WTC11 (cell line): Measurements from ENCODE around the gene NEBL.

Experiments
- AR ChIP-seq: fragments of 250-450 bp; sonication (Bioruptor Pico); IDR thresholded peaks from 2 replicates; pipeline ENCODE4 v1.9.0; 2021; ENCODE audit warnings: mild to moderate bottlenecking
- ATF3 ChIP-seq: sonication (generic); formaldehyde crosslinking; conservative IDR thresholded peaks from 2 replicates; pipeline ENCODE4 v1.8.1; 2022; ENCODE audit warnings: mild to moderate bottlenecking, missing genetic modification reagents
- ESRRA ChIP-seq: sonication (generic); formaldehyde crosslinking; IDR thresholded peaks from 2 replicates; pipeline ENCODE4 v1.8.1; 2022; ENCODE audit warnings: mild to moderate bottlenecking, missing genetic modification reagents, borderline replicate concordance
- ETV6 ChIP-seq: sonication (generic); formaldehyde crosslinking; IDR thresholded peaks from 2 replicates; pipeline ENCODE4 v1.8.1; 2022; ENCODE audit warnings: mild to moderate bottlenecking, missing genetic modification reagents
- FOXP4 ChIP-seq: sonication (generic); formaldehyde crosslinking; IDR thresholded peaks from 2 replicates; pipeline ENCODE4 v1.8.0; 2022; ENCODE audit warnings: mild to moderate bottlenecking, missing genetic modification reagents
- RELA ChIP-seq: sonication (generic); formaldehyde crosslinking; IDR thresholded peaks from 2 replicates; pipeline ENCODE4 v1.8.1; 2022; ENCODE audit warnings: missing genetic modification reagents, mild to moderate bottlenecking, borderline replicate concordance
- TP53 ChIP-seq: sonication (generic); formaldehyde crosslinking; IDR thresholded peaks from 2 replicates; pipeline ENCODE4 v1.8.1; 2023; ENCODE audit warnings: mild to moderate bottlenecking, missing genetic modification reagents
- ZBTB21 ChIP-seq: sonication (generic); formaldehyde crosslinking; IDR thresholded peaks from 2 replicates; pipeline ENCODE4 v1.8.1; 2023; ENCODE audit warnings: mild to moderate bottlenecking, missing genetic modification reagents, borderline replicate concordance
- ZNF232 ChIP-seq: sonication (generic); formaldehyde crosslinking; IDR thresholded peaks from 2 replicates; pipeline ENCODE4 v1.8.0; 2022; ENCODE audit warnings: mild to moderate bottlenecking, missing genetic modification reagents
- ZNF263 ChIP-seq: sonication (generic); formaldehyde crosslinking; IDR thresholded peaks from 2 replicates; pipeline ENCODE4 v1.8.1; 2022; ENCODE audit warnings: low read depth, mild to moderate bottlenecking, moderate library complexity, missing genetic modification reagents
- TF ChIP-seq, protein P1 (sequence below): fragments of 200-600 bp; IDR thresholded peaks from 2 replicates; pipeline ENCODE4 v1.8.0; 2022; ENCODE audit warnings: antibody characterized with exemption
- TF ChIP-seq, protein P2 (sequence below): fragments of 250-450 bp; sonication (Bioruptor Pico); IDR thresholded peaks from 2 replicates; pipeline ENCODE4 v2.1.2; 2022; ENCODE audit warnings: mild to moderate bottlenecking, moderate library complexity

DNA sequence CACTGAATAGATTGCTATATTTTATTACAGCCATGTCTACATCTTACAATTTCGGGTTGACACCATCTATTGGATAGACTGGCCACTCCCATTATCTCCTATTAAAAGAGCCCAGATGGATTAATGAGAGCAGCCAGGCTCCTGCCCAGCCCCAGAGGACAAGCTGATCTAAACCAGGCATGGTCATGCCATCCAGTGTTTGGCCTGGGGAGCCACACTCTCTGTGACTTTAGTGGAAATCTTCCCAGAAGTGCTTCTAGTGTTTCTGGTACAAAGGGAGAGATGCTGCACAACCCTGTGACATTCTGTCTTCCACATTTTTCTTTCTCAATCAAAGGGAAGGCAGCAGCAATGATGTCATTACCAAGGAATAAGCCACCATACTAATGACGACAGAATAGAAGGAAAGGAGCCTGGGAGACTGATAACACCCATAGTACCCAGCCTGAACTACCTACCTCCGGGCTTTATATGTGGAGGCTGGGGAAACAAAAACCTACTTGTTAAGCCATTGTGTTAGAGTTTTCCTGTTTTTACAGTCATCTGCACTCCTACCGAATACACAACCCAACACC is 5.0 kb downstream of the NEBL start:
- TF ChIP-seq, protein P1, sequence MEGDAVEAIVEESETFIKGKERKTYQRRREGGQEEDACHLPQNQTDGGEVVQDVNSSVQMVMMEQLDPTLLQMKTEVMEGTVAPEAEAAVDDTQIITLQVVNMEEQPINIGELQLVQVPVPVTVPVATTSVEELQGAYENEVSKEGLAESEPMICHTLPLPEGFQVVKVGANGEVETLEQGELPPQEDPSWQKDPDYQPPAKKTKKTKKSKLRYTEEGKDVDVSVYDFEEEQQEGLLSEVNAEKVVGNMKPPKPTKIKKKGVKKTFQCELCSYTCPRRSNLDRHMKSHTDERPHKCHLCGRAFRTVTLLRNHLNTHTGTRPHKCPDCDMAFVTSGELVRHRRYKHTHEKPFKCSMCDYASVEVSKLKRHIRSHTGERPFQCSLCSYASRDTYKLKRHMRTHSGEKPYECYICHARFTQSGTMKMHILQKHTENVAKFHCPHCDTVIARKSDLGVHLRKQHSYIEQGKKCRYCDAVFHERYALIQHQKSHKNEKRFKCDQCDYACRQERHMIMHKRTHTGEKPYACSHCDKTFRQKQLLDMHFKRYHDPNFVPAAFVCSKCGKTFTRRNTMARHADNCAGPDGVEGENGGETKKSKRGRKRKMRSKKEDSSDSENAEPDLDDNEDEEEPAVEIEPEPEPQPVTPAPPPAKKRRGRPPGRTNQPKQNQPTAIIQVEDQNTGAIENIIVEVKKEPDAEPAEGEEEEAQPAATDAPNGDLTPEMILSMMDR, result no peak
- TF ChIP-seq AR (CRISPR knock-in tag), result no peak
- TF ChIP-seq ZNF232 (CRISPR knock-in tag), result no peak
- TF ChIP-seq, protein P2, sequence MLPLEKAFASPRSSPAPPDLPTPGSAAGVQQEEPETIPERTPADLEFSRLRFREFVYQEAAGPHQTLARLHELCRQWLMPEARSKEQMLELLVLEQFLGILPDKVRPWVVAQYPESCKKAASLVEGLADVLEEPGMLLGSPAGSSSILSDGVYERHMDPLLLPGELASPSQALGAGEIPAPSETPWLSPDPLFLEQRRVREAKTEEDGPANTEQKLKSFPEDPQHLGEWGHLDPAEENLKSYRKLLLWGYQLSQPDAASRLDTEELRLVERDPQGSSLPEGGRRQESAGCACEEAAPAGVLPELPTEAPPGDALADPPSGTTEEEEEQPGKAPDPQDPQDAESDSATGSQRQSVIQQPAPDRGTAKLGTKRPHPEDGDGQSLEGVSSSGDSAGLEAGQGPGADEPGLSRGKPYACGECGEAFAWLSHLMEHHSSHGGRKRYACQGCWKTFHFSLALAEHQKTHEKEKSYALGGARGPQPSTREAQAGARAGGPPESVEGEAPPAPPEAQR, result no peak
- TF ChIP-seq ZBTB21 (CRISPR knock-in tag), result no peak
- TF ChIP-seq ETV6 (CRISPR knock-in tag), result no peak
- no peak for TF ChIP-seq FOXP4 (CRISPR knock-in tag)
- TF ChIP-seq ATF3 (CRISPR knock-in tag), result no peak
- no peak for TF ChIP-seq ZNF263
- TF ChIP-seq RELA (CRISPR knock-in tag), result no peak
- no peak for TF ChIP-seq ESRRA (CRISPR knock-in tag)
- TF ChIP-seq TP53 (CRISPR knock-in tag), result no peak
